M059J (cell line): Measurements from ENCODE around the gene PPP6R3. TPM values are rescaled to one million over a fixed set of nuclear protein-coding genes. Genes with fewer than 3 reads are reported as not detected.
A peak's percentile ranks its signal among the peaks of the same experiment; 100 is the strongest.
"Not testable (repeated sequence)": the region's sequence is repeated elsewhere in the genome, so short reads cannot be mapped to it uniquely, and the experiment has no call there.

Experiments used
- DNase-seq: peaks from one replicate; pipeline ENCODE4 v3.0.0-alpha.2; 2012; ENCODE audit warnings: low read depth
- total RNA-seq: library from RNA; depleted of rRNA; stranded (reverse); fragments of >200 nt; shearing (Covaris generic); gene quantifications from 2 replicates; pipeline ENCODE4 v1.2.3, GENCODE V29; 2014

The PPP6R3 gene
- total RNA-seq, 1 experiment from 2014 or later = 104 TPM

GRCh38 chr11:68457216-68457897 lies 3.2 kb upstream of the PPP6R3 start:
- DNase-seq = no peak

- DNase-seq = no peak
Observed at GRCh38 chr11:68457898-68458249, 2.7 kb upstream of the PPP6R3 start.

- not testable (repeated sequence) for DNase-seq
Observed at GRCh38 chr11:68458340-68458739, 2.2 kb upstream of the PPP6R3 start.

- peak; percentile 98 for DNase-seq
Observed at GRCh38 chr11:68459886-68460740, 439 bp upstream of the PPP6R3 start.

- no peak for DNase-seq
Observed at GRCh38 chr11:68461575-68461917, 994 bp downstream of the PPP6R3 start.

GRCh38 chr11:68463714-68464113 lies 3.2 kb downstream of the PPP6R3 start:
- DNase-seq = no peak

GRCh38 chr11:68467201-68467834 lies 6.8 kb downstream of the PPP6R3 start:
- no peak for DNase-seq

GRCh38 chr11:68468217-68468828 lies 7.8 kb downstream of the PPP6R3 start:
- DNase-seq = no peak

- peak; percentile 43 for DNase-seq
Observed at GRCh38 chr11:68469122-68469521, 8.6 kb downstream of the PPP6R3 start.

- DNase-seq = no peak
Observed at GRCh38 chr11:68469642-68470041, 9.1 kb downstream of the PPP6R3 start.

- no peak for DNase-seq
Observed at GRCh38 chr11:68470304-68470811, 9.8 kb downstream of the PPP6R3 start.

- DNase-seq = peak; percentile 94
Observed at GRCh38 chr11:68471360-68472340, 11.1 kb downstream of the PPP6R3 start.

GRCh38 chr11:68472778-68473177 lies 12.2 kb downstream of the PPP6R3 start:
- no peak for DNase-seq

- DNase-seq = no peak
Observed at GRCh38 chr11:68473693-68474092, 13.1 kb downstream of the PPP6R3 start.

- DNase-seq = not testable (repeated sequence)
Observed at GRCh38 chr11:68475626-68476025, 15.1 kb downstream of the PPP6R3 start.

GRCh38 chr11:68479390-68479789 lies 18.8 kb downstream of the PPP6R3 start:
- DNase-seq = no peak

GRCh38 chr11:68480193-68480592 lies 19.6 kb downstream of the PPP6R3 start:
- DNase-seq = no peak

GRCh38 chr11:68480852-68481510 lies 20.4 kb downstream of the PPP6R3 start:
- DNase-seq = no peak

- DNase-seq = no peak
Observed at GRCh38 chr11:68481579-68482240, 21.2 kb downstream of the PPP6R3 start.

GRCh38 chr11:68488623-68489022 lies 28.1 kb downstream of the PPP6R3 start:
- no peak for DNase-seq
